ENCODE measurements around the gene COX7A2L. TPM values are rescaled to one million over a fixed set of nuclear protein-coding genes. Genes with fewer than 3 reads are reported as not detected.
"Not testable (repeated sequence)": the region's sequence is repeated elsewhere in the genome, so short reads cannot be mapped to it uniquely, and the experiment has no call there.

COX7A2L gene
- total RNA-seq, 1 experiment from 2014 or later: 132 TPM

DNA sequence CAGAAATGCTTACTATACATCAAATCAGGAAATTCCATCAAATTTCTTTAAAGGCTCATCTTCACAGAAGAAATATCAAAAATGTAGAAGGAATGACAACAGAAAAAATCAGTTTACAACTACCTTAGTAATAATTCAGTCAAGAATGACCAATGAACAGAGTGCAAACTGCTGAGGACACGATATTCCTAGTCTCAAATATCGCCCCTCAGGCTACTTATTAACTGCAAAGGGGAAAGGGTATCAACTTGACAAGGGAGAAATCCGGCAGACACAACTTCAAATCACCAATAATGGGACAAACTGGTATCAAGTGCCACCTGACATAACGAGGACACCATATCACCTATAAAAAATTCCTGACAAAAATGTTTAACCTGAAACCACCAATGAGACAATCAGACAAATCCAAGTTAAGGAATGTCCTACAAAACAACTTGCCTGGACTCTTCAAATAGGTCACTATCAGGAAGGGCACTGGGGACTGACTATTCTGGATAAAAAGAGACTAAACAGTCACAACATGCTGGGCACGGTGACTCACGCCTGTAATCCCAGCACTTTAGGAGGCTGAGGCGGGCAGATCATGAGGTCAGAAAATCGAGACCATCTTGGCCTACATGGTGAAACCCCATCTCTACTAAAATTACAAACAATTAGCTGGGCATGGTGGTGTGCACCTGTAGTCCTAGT, 12.8 kb downstream of the COX7A2L start:
- Histone ChIP-seq H3K4me3 (ENCODE audit: low read depth in 2 of 2, low read length in 2 of 2) (no peak overlapping the region), H3K9me3 (ENCODE audit: control insufficient read depth, insufficient read depth, low read depth, low read length) (no peaks in the 10 kb centered on the region), H3K36me3 (ENCODE audit: control insufficient read depth, insufficient read depth, low read length) (peaks cover 11% of the 10 kb centered on the region), H3K4me1 (ENCODE audit: control insufficient read depth, insufficient read depth, low read length) (no peaks in the 10 kb centered on the region), H3K27ac (ENCODE audit: low read length) (no peak overlapping the region), H3K27me3 (ENCODE audit: control insufficient read depth, insufficient read depth, low read length) (no peaks in the 10 kb centered on the region)
- POLR2A ChIA-PET: no interaction called here
- in situ Hi-C loops (cut with HindIII; ENCODE audit: low pct_unique_long_range_greater_than_20kb, low sequenced_read_pairs) (no loop called here), intact Hi-C loops (cut with micrococcal nuclease; ENCODE audit: unreplicated experiment) (no loop called here)
- BruUV-seq (replicated peaks): no TSS peak
- ATAC-seq (no peak), DNase-seq (ENCODE audit: low read depth, low spot score) (no peak)
- CTCF ChIA-PET: no interaction called here
- TF ChIP-seq POLR2AphosphoS5 (IDR thresholded peaks at IDR 0.05; ENCODE audit: low read depth, low read length) (no peak), TCF7L2 (IDR thresholded peaks at IDR 0.05; ENCODE audit: low read depth, low read length) (no peak), SIN3A (IDR thresholded peaks at IDR 0.05; ENCODE audit: borderline replicate concordance, insufficient read depth, low read depth, low read length) (no peak)
- TF ChIP-seq, protein P1, sequence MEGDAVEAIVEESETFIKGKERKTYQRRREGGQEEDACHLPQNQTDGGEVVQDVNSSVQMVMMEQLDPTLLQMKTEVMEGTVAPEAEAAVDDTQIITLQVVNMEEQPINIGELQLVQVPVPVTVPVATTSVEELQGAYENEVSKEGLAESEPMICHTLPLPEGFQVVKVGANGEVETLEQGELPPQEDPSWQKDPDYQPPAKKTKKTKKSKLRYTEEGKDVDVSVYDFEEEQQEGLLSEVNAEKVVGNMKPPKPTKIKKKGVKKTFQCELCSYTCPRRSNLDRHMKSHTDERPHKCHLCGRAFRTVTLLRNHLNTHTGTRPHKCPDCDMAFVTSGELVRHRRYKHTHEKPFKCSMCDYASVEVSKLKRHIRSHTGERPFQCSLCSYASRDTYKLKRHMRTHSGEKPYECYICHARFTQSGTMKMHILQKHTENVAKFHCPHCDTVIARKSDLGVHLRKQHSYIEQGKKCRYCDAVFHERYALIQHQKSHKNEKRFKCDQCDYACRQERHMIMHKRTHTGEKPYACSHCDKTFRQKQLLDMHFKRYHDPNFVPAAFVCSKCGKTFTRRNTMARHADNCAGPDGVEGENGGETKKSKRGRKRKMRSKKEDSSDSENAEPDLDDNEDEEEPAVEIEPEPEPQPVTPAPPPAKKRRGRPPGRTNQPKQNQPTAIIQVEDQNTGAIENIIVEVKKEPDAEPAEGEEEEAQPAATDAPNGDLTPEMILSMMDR (IDR thresholded peaks at IDR 0.05): no peak
- TF ChIP-seq, protein P2, sequence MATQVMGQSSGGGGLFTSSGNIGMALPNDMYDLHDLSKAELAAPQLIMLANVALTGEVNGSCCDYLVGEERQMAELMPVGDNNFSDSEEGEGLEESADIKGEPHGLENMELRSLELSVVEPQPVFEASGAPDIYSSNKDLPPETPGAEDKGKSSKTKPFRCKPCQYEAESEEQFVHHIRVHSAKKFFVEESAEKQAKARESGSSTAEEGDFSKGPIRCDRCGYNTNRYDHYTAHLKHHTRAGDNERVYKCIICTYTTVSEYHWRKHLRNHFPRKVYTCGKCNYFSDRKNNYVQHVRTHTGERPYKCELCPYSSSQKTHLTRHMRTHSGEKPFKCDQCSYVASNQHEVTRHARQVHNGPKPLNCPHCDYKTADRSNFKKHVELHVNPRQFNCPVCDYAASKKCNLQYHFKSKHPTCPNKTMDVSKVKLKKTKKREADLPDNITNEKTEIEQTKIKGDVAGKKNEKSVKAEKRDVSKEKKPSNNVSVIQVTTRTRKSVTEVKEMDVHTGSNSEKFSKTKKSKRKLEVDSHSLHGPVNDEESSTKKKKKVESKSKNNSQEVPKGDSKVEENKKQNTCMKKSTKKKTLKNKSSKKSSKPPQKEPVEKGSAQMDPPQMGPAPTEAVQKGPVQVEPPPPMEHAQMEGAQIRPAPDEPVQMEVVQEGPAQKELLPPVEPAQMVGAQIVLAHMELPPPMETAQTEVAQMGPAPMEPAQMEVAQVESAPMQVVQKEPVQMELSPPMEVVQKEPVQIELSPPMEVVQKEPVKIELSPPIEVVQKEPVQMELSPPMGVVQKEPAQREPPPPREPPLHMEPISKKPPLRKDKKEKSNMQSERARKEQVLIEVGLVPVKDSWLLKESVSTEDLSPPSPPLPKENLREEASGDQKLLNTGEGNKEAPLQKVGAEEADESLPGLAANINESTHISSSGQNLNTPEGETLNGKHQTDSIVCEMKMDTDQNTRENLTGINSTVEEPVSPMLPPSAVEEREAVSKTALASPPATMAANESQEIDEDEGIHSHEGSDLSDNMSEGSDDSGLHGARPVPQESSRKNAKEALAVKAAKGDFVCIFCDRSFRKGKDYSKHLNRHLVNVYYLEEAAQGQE (IDR thresholded peaks at IDR 0.05; ENCODE audit: insufficient read depth in 1 of 2, low read depth in 2 of 2, low read length in 1 of 2): no peak

DNA sequence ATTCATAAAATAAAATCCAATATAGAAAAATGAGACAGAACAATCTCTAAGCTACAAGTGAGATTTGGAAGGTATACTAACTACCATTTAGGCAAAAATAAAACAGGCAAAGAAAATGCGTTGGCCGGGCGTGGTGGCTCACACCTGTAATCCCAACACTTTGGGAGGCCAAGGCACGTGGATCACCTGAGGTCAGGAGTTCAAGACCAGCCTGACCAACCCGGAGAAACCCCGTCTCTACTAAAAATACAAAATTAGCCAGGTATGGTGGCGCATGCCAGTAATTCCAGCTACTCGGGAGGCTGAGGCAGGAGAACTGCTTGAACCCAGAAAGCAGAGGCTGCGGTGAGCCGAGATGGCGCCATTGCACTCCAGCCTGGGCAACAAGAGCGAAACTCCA, 13.5 kb downstream of the COX7A2L start:
- H3K27me3 ChIP-seq (ENCODE audit: control insufficient read depth, insufficient read depth, low read length); H3K4me3 ChIP-seq (ENCODE audit: low read depth in 2 of 2, low read length in 2 of 2); H3K9me3 ChIP-seq (ENCODE audit: control insufficient read depth, insufficient read depth, low read depth, low read length); CTCF ChIA-PET; H3K27ac ChIP-seq (ENCODE audit: low read length); ATAC-seq; BruUV-seq (replicated peaks); intact Hi-C loops (cut with micrococcal nuclease; ENCODE audit: unreplicated experiment); H3K4me1 ChIP-seq (ENCODE audit: control insufficient read depth, insufficient read depth, low read length); DNase-seq (ENCODE audit: low read depth, low spot score); in situ Hi-C loops (cut with HindIII; ENCODE audit: low pct_unique_long_range_greater_than_20kb, low sequenced_read_pairs): not testable (repeated sequence)
- peaks cover 11% of the 10 kb centered on the region for H3K36me3 ChIP-seq (ENCODE audit: control insufficient read depth, insufficient read depth, low read length)
- POLR2A ChIA-PET: interaction anchor here (0.6 kb wide), 1 partner anchor 9 kb away, joined by 8 read pairs; no protein-coding TSS in a partner anchor

DNA sequence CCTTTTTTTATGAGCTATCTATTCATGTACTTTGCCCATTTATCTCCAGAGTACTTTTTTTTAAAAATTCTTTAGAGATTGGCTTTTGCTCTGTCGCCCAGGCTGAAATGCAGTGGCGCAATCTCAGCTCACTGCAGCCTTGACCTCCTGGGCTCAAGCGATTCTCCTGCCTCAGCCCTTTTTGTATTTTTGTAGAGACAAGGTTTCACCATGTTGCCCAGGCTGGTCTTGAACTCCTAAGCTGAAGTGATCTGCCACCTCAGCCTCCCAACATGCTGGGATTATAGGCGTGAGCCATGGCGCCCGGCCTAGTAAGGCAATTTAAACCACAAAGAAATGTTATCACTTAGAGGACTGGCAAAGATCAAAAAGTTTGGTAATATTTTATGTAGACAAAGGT, 14.2 kb downstream of the COX7A2L start:
- intact Hi-C loops (cut with micrococcal nuclease; ENCODE audit: unreplicated experiment); H3K27ac ChIP-seq (ENCODE audit: low read length); H3K4me3 ChIP-seq (ENCODE audit: low read depth in 2 of 2, low read length in 2 of 2); H3K9me3 ChIP-seq (ENCODE audit: control insufficient read depth, insufficient read depth, low read depth, low read length); H3K27me3 ChIP-seq (ENCODE audit: control insufficient read depth, insufficient read depth, low read length); CTCF ChIA-PET; POLR2A ChIA-PET; in situ Hi-C loops (cut with HindIII; ENCODE audit: low pct_unique_long_range_greater_than_20kb, low sequenced_read_pairs); ATAC-seq; BruUV-seq (replicated peaks); DNase-seq (ENCODE audit: low read depth, low spot score): not testable (repeated sequence)
- Histone ChIP-seq H3K4me1 (ENCODE audit: control insufficient read depth, insufficient read depth, low read length) (peaks cover 12% of the 10 kb centered on the region), H3K36me3 (ENCODE audit: control insufficient read depth, insufficient read depth, low read length) (peaks cover 11% of the 10 kb centered on the region)

Data from Panc1 (cell line).